Stimulated activated CD8-positive, alpha-beta memory T cell treated with anti-CD3 and anti-CD28 coated beads, Interleukin-4, amount 100 ng/mL, for 24 hours (primary cell): ENCODE results near the gene UROC1.

Experiments
- DNase-seq: peaks from one replicate; pipeline ENCODE4 v3.0.0-alpha.2; 2020; ENCODE audit warnings: low read depth

Gene UROC1

GRCh38 chr3:126459763-126460127 is 57.8 kb downstream of the UROC1 start:
- DNase-seq = no peak

DNA sequence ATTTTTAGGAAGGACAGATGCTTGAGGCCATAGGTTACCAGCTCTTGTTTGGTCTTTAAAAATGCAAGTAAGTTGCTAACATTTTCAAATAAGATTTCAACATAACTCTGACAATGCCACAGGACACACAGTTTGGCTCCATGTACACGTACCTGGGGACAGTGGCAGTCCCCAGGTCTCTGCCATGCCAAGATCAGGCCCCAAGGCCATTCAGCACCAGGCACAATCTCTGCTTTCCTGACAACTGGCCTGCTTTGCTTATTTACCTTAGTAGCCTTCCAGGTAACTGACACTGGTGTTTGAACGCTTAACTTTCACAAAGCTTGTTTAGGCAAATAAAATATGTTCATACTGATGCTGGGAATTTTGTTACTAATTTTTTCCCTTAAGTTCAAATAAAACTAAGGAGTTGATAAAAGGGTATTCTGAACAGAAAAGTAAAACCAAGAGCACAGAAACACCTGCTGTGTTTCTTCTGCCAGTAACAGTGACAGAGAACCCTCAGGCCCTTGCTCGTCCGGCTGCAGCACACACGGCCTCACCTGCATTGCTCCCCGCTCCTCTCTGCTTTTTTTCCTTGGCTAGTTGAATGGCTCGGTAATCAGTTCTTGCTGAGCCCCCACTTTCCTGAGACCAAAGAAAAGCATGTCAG is 58.3 kb downstream of the UROC1 start:
- DNase-seq = no peak

- no peak for DNase-seq
Observed at GRCh38 chr3:126456766-126457388, 60.7 kb downstream of the UROC1 start.

DNA sequence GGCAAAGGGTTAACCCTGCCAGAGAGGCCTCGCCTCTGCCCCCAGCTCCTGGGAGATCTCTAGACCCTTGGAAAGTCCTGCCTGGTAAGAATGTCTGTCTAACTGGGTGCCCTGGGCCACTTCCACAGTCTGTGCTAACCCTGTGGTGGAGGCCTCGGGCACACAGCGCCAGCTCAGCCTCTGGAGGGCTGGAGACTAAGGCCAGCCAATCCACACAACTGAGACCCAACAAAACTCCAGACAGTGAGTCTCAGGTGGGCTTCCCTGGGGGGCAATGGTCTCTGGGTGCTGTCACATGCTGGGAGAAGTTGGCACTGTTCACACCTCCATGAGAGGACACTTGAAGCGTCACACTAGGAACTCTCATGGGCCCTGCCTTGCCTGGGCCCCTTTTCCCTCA is 61.4 kb downstream of the UROC1 start:
- DNase-seq = no peak

GRCh38 chr3:126454437-126455198 is 63.0 kb downstream of the UROC1 start:
- DNase-seq = no peak

DNA sequence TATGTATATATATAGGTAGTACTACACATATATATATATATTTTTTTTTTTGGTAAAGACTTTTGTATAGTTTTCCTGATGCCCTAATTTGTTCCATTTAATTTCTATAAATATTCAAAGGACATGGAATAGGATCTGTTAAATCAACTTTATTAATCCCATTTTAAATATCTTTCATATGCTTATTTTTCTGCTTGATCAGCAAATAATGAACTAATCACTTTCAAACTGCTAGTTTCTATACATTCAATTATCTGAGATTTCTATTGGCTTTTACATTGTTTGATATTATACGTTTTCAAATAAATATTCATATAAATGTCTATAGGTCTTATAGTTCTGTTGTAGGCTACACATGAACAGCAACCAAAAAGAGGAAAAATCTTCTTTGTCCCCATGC is 63.5 kb downstream of the UROC1 start:
- no peak for DNase-seq

DNA sequence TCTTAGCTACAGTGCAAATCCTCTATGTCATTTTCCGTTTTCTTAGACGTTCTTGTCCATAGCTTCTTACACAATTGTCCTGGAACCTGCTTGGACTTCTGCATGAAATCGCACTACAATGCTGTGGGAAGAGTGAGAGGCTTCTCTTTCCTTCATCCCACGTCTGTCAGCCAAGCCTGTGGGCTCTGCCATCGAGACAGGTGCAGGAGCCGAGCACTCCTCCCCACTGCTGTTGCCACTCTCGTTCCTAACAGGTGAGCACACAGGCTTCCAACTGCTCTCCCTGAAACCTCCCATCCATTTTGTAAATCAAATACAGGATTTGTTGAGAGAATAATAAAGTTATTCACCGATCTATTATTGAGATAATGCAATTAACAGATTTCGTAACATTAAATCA is 65.4 kb downstream of the UROC1 start:
- DNase-seq = no peak

- no peak for DNase-seq
Observed at GRCh38 chr3:126451511-126451910, 66.1 kb downstream of the UROC1 start.

DNA sequence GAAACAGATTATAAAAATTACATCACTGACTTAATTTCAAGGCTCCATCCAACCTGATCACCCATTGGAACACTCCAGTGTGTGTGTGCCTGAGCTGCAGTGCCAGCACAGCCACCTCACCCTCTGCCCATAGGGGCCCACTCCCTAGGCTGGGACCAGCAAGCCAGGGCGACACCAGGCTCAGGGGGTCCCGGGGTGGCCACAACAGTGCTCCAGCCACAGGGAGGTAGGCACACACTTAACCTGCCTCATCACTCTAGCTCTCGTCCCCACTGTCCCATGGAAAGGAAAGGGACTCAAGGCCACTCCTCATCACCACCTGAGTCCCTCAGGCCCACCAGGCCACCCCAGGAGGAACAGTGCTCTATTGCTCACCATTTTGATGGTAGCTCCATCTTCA is 66.8 kb downstream of the UROC1 start:
- no peak for DNase-seq

DNA sequence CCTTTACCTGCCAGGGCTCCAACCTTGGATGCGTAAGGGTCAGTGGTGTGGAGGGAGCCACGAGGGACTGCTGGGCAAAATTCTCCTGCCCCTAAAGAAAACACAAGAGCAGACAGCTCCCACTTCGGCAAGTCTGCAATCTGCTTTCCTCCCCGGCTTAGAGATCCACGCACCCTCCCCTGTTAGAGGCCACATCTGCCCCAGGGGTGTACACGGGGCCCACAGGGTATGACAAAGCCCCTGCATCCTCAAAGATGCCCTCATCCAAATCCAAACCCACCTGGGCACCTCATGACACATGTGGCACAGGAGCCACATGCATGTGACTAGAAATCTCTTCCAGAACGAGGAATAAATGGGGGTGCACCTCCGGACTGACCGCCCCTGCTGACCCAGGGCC is 67.4 kb downstream of the UROC1 start:
- no peak for DNase-seq

GRCh38 chr3:126449621-126450051 is 67.9 kb downstream of the UROC1 start:
- no peak for DNase-seq

- no peak for DNase-seq
Observed at GRCh38 chr3:126448893-126449180, 68.7 kb downstream of the UROC1 start.

GRCh38 chr3:126448136-126448892 is 69.3 kb downstream of the UROC1 start:
- no peak for DNase-seq

DNA sequence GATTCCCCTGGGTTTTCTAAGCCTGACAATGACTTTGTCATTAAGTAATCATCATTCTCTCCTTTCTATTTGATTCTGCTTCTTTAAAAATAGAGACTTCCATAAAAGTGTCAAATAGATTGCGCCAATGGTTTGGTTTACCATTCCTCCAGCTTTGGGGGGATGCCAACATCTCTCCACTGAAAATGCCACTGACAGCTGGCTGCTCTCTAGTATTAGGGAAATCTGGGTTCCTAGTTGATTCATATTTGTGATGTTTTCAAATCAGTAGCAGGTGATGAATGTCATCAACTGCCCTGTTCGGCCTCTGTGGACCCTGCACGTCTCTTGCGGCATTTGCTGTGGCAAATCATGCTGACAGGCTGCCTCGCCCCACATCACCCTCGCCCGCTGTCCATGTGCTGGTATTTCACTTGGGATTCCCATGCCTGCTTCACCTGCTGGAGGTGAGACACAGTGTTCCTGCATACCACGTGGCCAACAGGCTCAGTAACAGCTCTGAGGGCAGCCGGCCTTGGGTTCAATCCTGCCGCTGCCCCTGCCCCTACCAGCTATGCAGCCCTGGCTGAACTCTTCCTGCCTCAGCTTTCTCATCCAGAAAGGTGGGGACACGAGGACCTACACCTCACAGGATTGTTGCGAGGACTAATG is 70.0 kb downstream of the UROC1 start:
- DNase-seq = no peak

DNA sequence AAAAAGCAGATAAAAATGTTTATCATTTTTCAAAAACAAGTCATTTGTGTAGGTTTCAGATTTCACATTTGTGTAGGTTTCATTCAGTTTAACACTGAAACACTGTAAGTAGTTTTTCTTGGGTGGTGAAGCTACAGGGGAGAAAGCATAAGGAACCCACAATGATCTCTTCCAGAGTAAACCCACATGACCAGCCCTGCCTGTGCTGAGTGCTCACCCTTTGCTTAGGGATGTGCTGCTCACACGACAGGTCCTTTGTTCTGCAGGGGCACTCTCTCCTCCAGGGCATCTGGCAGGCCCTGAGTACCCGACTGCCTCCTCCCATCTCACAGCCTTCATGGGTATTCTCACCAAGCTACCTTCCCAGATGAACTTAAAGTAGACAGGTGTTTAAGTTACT is 70.8 kb downstream of the UROC1 start:
- no peak for DNase-seq

GRCh38 chr3:126446301-126446700 is 71.3 kb downstream of the UROC1 start:
- no peak for DNase-seq

- no peak for DNase-seq
Observed at GRCh38 chr3:126445506-126445905, 72.1 kb downstream of the UROC1 start.

GRCh38 chr3:126442856-126443242 is 74.7 kb downstream of the UROC1 start:
- no peak for DNase-seq

DNA sequence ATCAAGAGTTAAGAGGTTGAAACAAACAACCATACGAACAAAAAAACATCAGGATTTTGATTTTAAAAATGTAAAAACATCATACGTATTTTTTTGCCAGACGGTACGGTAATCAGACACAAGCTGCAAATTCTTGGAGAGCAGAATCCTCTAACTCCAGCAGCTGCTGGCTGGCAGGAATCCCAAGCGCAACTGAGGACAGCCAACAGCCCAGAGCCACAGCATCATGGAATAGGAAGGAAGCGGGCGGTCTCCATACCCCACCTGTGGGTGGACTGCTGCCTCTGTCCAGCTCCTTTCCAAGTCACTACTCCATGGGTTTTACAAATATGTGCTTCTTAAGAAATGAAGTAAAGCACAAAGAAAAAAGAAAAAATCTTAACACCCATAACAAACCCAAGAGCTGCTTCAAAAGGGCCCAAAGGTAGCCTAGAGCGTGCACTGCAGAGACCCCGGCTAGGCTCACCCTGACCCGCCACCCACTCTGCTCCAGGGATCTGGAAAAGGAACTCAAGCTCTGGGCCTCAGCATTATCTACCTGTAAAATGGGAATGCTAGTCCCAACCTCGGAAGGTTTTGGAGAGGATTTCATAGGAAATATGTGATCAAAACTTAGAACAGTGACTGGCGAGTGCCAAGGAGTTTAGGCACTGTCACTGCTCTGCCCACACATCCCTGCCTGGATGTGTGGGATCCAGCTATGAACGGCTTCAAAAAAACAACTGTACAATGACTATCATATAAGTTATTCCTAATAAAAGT is 75.3 kb downstream of the UROC1 start:
- DNase-seq = no peak

GRCh38 chr3:126441256-126441880 is 76.2 kb downstream of the UROC1 start:
- DNase-seq = no peak

GRCh38 chr3:126440709-126440995 is 76.9 kb downstream of the UROC1 start:
- DNase-seq = no peak
